Spinal cord (tissue), 10 donors: ENCODE results near the gene SHH. TPM values are rescaled to one million over a fixed set of nuclear protein-coding genes. Genes with fewer than 3 reads are reported as not detected.

Source experiments
- DNase-seq, 6 donors: peaks; one replicate each; pipeline versions ENCODE4 v3.0.0 to v3.0.0-alpha.2; 2013 to 2015; ENCODE audit warnings: low spot score in 6 of 6, low read depth in 4 of 6
- H3K27ac ChIP-seq: one replicate; pipeline ENCODE4 v1.5.1; 2013; ENCODE audit warnings: low read depth, low read length, control low read depth
- H3K27me3 ChIP-seq: one replicate; pipeline ENCODE4 v1.6.1; 2013; ENCODE audit warnings: low read length; ENCODE audit not compliant: control insufficient read depth, insufficient read depth
- H3K36me3 ChIP-seq: one replicate; pipeline ENCODE4 v1.6.1; 2013; ENCODE audit warnings: low read length; ENCODE audit not compliant: control insufficient read depth, insufficient read depth
- H3K4me1 ChIP-seq: one replicate; pipeline ENCODE4 v1.6.1; 2013; ENCODE audit warnings: low read length; ENCODE audit not compliant: control insufficient read depth, insufficient read depth
- H3K4me3 ChIP-seq: one replicate; pipeline ENCODE4 v1.5.1; 2013; ENCODE audit warnings: low read depth, low read length, control low read depth
- H3K9me3 ChIP-seq: one replicate; pipeline ENCODE4 v1.6.1; 2013; ENCODE audit warnings: low read length; ENCODE audit not compliant: control insufficient read depth, insufficient read depth
- WGBS: methylation state at CpG from one replicate; pipeline ENCODE4 v1.1.5; 2013; ENCODE audit warnings: missing lambda C conversion rate; ENCODE audit not compliant: insufficient coverage; 5-methylcytosine and 5-hydroxymethylcytosine counted together
- polyA plus RNA-seq, 2 donors: library from polyadenylated mRNA; unstranded; fragments of 120-200 nt; gene quantifications; one replicate each; pipeline ENCODE4 v1.2.1, GENCODE V29; 2013; ENCODE audit not compliant: insufficient read length in 2 of 2
- total RNA-seq, 2 donors: library from RNA; depleted of rRNA in 1 of 2; stranded (reverse); fragments of 120-200 nt in 1 of 2; fragments of >200 nt in 1 of 2; gene quantifications; one replicate each; pipeline versions ENCODE4 v1.2.3 to v1.2.4, GENCODE V29; 2013 to 2014
- donor health status: healthy.

Gene SHH
- total and polyA plus RNA-seq, 4 donors: 0.94 to 4.3 (median 3.7) TPM

- peaks cover 85% of the 10 kb centered on the region for H3K27me3 ChIP-seq
Measured at GRCh38 chr7:155802291-155802690, 10.0 kb downstream of the SHH start.

DNA sequence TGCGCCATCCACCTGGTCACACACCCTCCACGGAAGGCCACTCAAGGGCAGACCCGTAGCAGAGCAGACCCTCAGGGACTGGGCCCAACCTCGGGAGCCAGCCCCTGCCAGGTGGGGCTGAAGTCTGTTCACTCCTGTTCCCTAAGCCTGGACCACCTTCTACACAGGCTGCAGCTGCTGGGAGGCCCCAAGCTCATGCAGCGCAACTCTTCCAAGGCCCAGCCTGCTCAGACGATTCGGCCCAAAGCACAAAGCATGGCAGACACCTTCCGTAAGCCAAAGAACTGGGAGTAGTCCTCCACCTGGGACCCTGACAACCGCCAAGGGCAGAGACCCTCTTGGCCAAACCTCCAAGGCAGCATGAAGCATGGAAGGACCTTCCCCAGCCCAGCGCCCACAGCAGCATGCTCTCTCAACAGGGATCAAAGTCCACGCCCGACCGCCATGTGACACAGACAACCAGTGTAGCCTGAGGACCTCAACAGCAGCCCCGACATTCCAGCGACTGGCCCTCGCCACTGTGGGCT is 11.5 kb downstream of the SHH start:
- H3K36me3 ChIP-seq: peaks cover 3% of the 10 kb centered on the region
- 85% methylated on average over 16 of the region's 16 CpGs for WGBS
- no peak overlapping the region for H3K27ac ChIP-seq
- peaks cover 39% of the 10 kb centered on the region for H3K4me1 ChIP-seq
- peaks cover 82% of the 10 kb centered on the region for H3K27me3 ChIP-seq
- no peaks in the 10 kb centered on the region for H3K9me3 ChIP-seq
- DNase-seq: no peak
- H3K4me3 ChIP-seq: no peak overlapping the region

More at GRCh38 chr7:155802291-155802690, 10.0 kb downstream of the SHH start:
- no peak for DNase-seq
- no peak overlapping the region for H3K4me3 ChIP-seq
- H3K4me1 ChIP-seq: peaks cover 39% of the 10 kb centered on the region
- 27% methylated on average over 2 of the region's 6 CpGs for WGBS
- H3K36me3 ChIP-seq: peaks cover 6% of the 10 kb centered on the region
- H3K27ac ChIP-seq: no peak overlapping the region
- H3K9me3 ChIP-seq: no peaks in the 10 kb centered on the region

DNA sequence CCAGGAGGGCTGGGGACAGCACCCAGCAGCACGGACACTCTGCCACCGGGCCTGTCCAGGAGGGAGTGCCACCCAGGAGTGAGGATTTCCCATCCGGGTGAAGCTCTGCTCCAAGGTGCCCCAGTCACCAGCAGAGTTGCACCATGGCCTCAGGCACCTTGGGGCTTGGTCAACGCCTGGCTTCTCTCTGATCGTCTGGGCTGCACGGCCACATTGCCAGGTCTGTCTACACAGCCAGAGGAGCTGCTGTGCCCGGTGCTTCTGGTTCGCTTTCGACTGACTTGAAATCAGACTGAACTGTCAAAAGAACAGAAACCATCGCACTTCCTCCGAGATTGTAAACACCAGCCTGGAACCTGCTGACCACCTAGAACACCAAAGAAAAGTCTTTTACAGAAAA is 12.0 kb downstream of the SHH start:
- H3K36me3 ChIP-seq: peaks cover 3% of the 10 kb centered on the region
- H3K27me3 ChIP-seq: peaks cover 81% of the 10 kb centered on the region
- no peak for DNase-seq
- 92% methylated on average over 11 of the region's 11 CpGs for WGBS
- no peak overlapping the region for H3K27ac ChIP-seq
- no peak overlapping the region for H3K4me3 ChIP-seq
- peaks cover 34% of the 10 kb centered on the region for H3K4me1 ChIP-seq
- no peaks in the 10 kb centered on the region for H3K9me3 ChIP-seq

- Histone ChIP-seq H3K36me3 (peaks cover 3% of the 10 kb centered on the region), H3K4me1 (peaks cover 28% of the 10 kb centered on the region), H3K27me3 (peaks cover 79% of the 10 kb centered on the region), H3K9me3 (no peaks in the 10 kb centered on the region), H3K27ac (no peak overlapping the region), H3K4me3 (no peak overlapping the region)
- 44% methylated on average over 18 of the region's 19 CpGs for WGBS
- DNase-seq: peak in 1 of 6 donors; percentile 31
Measured at GRCh38 chr7:155799514-155799913, 12.7 kb downstream of the SHH start.

- no peak overlapping the region for H3K4me3 ChIP-seq
Measured at GRCh38 chr7:155798673-155799439, 13.4 kb downstream of the SHH start.

DNA sequence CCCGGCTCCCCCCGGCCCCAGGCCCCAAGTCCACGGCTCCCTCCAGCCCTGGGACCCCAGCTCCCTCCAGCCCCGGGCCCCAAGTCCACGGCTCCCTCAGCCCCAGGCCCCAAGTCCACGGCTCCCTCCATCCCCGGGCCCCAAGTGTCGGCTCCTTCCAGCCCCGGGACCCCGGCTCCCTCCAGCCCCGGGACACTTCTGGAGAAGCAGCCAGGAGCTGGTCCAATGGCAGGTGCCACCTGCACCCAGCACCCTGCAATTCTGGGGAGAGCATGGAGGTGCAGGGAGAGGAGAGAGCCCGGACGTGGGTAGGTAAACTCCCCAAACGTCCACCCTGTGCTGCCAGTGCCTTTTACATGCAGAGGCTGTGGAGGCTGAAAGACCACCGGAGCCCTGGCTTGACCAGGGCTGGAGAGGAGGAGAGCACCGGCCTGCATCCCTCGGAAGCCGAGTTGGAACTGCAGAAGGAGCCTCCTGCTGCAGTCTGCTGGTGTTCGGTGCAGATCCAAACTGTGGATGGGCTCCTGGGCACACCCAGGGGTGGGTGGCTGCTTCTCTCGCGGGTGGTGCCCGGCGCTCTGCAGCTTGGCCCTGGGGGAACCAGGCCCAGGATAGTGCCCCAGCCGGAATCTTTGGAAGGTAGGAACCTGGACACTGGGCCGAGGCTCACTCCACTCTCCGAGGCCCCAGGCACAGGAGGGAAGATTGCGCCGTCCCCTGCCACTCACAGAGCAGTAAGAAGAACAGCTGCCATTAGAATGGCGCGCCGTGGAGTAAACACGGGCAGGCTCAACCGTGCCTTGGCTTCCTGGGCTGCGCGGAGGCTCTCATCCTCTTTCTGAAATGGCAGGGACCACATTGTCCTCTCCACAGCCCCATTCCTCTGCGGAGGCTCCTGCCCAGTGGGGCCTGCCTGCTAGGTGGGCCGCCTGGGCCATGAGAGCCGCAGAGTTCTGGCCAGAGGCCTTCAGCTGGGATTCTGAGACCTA is 14.7 kb downstream of the SHH start:
- Histone ChIP-seq H3K4me1 (peaks cover 17% of the 10 kb centered on the region), H3K4me3 (no peak overlapping the region), H3K27ac (no peak overlapping the region), H3K9me3 (no peaks in the 10 kb centered on the region), H3K27me3 (peaks cover 64% of the 10 kb centered on the region), H3K36me3 (peaks cover 3% of the 10 kb centered on the region)
- 72% methylated on average over 31 of the region's 38 CpGs for WGBS
- DNase-seq: no peak

More at GRCh38 chr7:155798673-155799439, 13.4 kb downstream of the SHH start:
- Histone ChIP-seq H3K27ac (no peak overlapping the region), H3K36me3 (peaks cover 3% of the 10 kb centered on the region), H3K4me1 (peaks cover 23% of the 10 kb centered on the region), H3K9me3 (no peaks in the 10 kb centered on the region), H3K27me3 (peaks cover 73% of the 10 kb centered on the region)
- 82% methylated on average over 10 of the region's 13 CpGs for WGBS
- DNase-seq: no peak

- 26% methylated on average over 56 of the region's 60 CpGs for WGBS
- Histone ChIP-seq H3K36me3 (peaks cover 3% of the 10 kb centered on the region), H3K4me3 (no peak overlapping the region), H3K4me1 (peaks cover 17% of the 10 kb centered on the region), H3K9me3 (no peaks in the 10 kb centered on the region), H3K27me3 (peaks cover 54% of the 10 kb centered on the region), H3K27ac (no peak overlapping the region)
- peak in 1 of 6 donors; percentile 46 for DNase-seq
Measured at GRCh38 chr7:155796381-155797261, 15.6 kb downstream of the SHH start.

GRCh38 chr7:155795951-155796350 is 16.3 kb downstream of the SHH start:
- Histone ChIP-seq H3K9me3 (no peaks in the 10 kb centered on the region), H3K36me3 (peaks cover 3% of the 10 kb centered on the region), H3K27me3 (peaks cover 48% of the 10 kb centered on the region), H3K27ac (no peak overlapping the region), H3K4me1 (peaks cover 17% of the 10 kb centered on the region), H3K4me3 (no peak overlapping the region)
- 74% methylated on average over 8 of the region's 8 CpGs for WGBS
- no peak for DNase-seq

DNA sequence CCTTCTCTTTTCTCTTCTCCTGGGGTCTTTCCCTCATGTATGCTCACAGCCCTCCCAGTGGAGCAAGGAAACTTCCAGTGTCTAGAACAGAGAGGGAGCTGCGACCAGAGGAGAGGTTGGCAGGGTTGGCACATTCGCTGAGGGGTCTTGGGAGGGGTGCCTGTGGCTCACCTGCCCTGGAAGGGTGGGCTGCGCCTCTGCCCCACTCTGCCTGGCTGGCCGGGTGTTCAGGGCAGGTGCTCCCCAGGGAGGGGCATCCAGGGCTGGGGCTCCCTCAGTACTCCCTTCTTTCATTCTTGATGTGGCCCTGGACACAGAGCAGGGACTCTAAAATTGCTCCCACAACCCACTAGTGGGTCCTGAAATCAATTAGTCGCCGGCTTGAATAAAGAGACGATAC is 16.9 kb downstream of the SHH start:
- Histone ChIP-seq H3K27me3 (peaks cover 42% of the 10 kb centered on the region), H3K4me1 (peaks cover 17% of the 10 kb centered on the region), H3K9me3 (no peaks in the 10 kb centered on the region), H3K27ac (no peak overlapping the region), H3K36me3 (peaks cover 3% of the 10 kb centered on the region), H3K4me3 (no peak overlapping the region)
- DNase-seq: no peak
- WGBS: 97% methylated on average over 7 of the region's 7 CpGs
